Thyroid gland (tissue), 4 donors: ENCODE data around the gene RPTOR.

ENCODE experiments used
- CTCF ChIP-seq, 6 experiments: fragments of 200-600 bp in 3 of 6; fragments of 450-650 bp in 3 of 6; sonication (generic) in 3 of 6; IDR thresholded peaks; one replicate each; pipeline ENCODE4 v1.5.1; 2016 to 2019; ENCODE audit warnings: antibody characterized with exemption in 6 of 6, mild to moderate bottlenecking in 2 of 6, inconsistent platforms in 1 of 6, moderate library complexity in 1 of 6
- POLR2A ChIP-seq, 2 donors: fragments of 450-650 bp; IDR thresholded peaks; one replicate each; pipeline ENCODE4 v1.6.1; 2017; ENCODE audit warnings: antibody characterized with exemption in 2 of 2, mild to moderate bottlenecking in 2 of 2, moderate library complexity in 1 of 2

GRCh38 chr17:80967404-80967872 lies 422.8 kb downstream of the RPTOR start:
- no peak for TF ChIP-seq POLR2A (IDR thresholded peaks at IDR 0.05)
- no peak for TF ChIP-seq CTCF (IDR thresholded peaks at IDR 0.05)
